ENCODE data around the gene CCL23.

- TF ChIP-seq CTCF (IDR thresholded peaks at IDR 0.05) (no peak), POLR2A (IDR thresholded peaks at IDR 0.05) (no peak)
Observed at GRCh38 chr17:35981246-35981645, 36.5 kb downstream of the CCL23 start, which contains the start of gene CCL16.

Data from thyroid gland (tissue), 4 donors.